ENCODE measurements around the gene ROBO1. TPM values are rescaled to one million over a fixed set of nuclear protein-coding genes. Genes with fewer than 3 reads are reported as not detected.
"Not testable (repeated sequence)": the region's sequence is repeated elsewhere in the genome, so short reads cannot be mapped to it uniquely, and the experiment has no call there.

ROBO1 gene
- total RNA-seq, 1 experiment from 2014 or later: 35.5 TPM

DNA sequence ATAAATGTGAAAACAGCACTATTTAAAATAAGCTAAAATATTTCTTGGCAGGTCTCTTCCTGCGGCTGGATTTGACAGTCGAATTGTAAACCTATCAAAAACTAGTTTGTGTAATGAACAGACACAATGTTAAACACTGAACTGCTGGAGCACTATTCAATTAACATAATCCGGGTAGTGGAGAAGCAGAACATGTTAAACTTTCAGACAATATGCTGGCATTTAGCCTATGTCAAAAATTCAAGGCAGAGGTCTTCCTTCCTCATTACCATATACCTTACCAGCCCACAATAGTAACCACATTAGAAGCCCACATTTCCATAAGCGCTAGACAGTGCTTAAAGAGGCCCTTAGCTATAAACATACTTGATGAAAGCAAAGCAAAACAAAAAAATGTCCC is 1042.9 kb downstream of the ROBO1 start:
- Histone ChIP-seq H4K20me1 (ENCODE audit: low read length) (no peaks in the 10 kb centered on the region), H3K27ac (ENCODE audit: low read length) (no peak overlapping the region), H3K79me2 (ENCODE audit: low read length) (no peaks in the 10 kb centered on the region), H3K9me3 (ENCODE audit: low read length) (no peaks in the 10 kb centered on the region), H3K36me3 (ENCODE audit: low read depth, low read length) (no peaks in the 10 kb centered on the region), H3K4me2 (ENCODE audit: low read length) (no peak overlapping the region), H3K27me3 (ENCODE audit: low read length) (no peaks in the 10 kb centered on the region), H3K4me1 (ENCODE audit: insufficient read depth, low read length) (peaks cover 15% of the 10 kb centered on the region), H3K4me3 (ENCODE audit: low read length) (no peak overlapping the region), H3K9ac (ENCODE audit: low read length) (no peak overlapping the region), H3F3A (ENCODE audit: low read length, unreplicated experiment) (no peaks in the 10 kb centered on the region), H3K9me2 (replicated peaks; ENCODE audit: low read length) (no peaks in the 10 kb centered on the region), H2AFZ (ENCODE audit: low read length) (no peak overlapping the region)
- POLR2A ChIA-PET (ENCODE audit: unreplicated experiment): interaction anchor here (0.7 kb wide), 1 partner anchor 147 kb away, joined by 7 read pairs; no protein-coding TSS in a partner anchor
- CTCF ChIA-PET: no interaction called here
- TF ChIP-seq EZH2phosphoT487 (IDR thresholded peaks at IDR 0.05; ENCODE audit: borderline replicate concordance, low read length): no peak
- TF ChIP-seq, protein P1, sequence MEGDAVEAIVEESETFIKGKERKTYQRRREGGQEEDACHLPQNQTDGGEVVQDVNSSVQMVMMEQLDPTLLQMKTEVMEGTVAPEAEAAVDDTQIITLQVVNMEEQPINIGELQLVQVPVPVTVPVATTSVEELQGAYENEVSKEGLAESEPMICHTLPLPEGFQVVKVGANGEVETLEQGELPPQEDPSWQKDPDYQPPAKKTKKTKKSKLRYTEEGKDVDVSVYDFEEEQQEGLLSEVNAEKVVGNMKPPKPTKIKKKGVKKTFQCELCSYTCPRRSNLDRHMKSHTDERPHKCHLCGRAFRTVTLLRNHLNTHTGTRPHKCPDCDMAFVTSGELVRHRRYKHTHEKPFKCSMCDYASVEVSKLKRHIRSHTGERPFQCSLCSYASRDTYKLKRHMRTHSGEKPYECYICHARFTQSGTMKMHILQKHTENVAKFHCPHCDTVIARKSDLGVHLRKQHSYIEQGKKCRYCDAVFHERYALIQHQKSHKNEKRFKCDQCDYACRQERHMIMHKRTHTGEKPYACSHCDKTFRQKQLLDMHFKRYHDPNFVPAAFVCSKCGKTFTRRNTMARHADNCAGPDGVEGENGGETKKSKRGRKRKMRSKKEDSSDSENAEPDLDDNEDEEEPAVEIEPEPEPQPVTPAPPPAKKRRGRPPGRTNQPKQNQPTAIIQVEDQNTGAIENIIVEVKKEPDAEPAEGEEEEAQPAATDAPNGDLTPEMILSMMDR (conservative IDR thresholded peaks at IDR 0.05; ENCODE audit: low read depth, low read length): no peak
- TF ChIP-seq EZH2 (IDR thresholded peaks at IDR 0.05; ENCODE audit: low read length, unreplicated experiment): no peak
- BruUV-seq (replicated peaks): no TSS peak
- ATAC-seq: no peak
- intact Hi-C loops (cut with micrococcal nuclease): no loop called here
- no peak for DNase-seq

GRCh38 chr3:78724364-78724763 is 1043.4 kb downstream of the ROBO1 start:
- BruUV-seq (replicated peaks); H3K9me2 ChIP-seq (replicated peaks; ENCODE audit: low read length); H3K4me3 ChIP-seq (ENCODE audit: low read length); H3K79me2 ChIP-seq (ENCODE audit: low read length); DNase-seq; POLR2A ChIA-PET (ENCODE audit: unreplicated experiment); H2AFZ ChIP-seq (ENCODE audit: low read length); H3K9ac ChIP-seq (ENCODE audit: low read length); H3K27ac ChIP-seq (ENCODE audit: low read length); H4K20me1 ChIP-seq (ENCODE audit: low read length); ATAC-seq; H3K9me3 ChIP-seq (ENCODE audit: low read length); intact Hi-C loops (cut with micrococcal nuclease); CTCF ChIA-PET; H3K36me3 ChIP-seq (ENCODE audit: low read depth, low read length); H3F3A ChIP-seq (ENCODE audit: low read length, unreplicated experiment); H3K4me2 ChIP-seq (ENCODE audit: low read length); H3K27me3 ChIP-seq (ENCODE audit: low read length): not testable (repeated sequence)
- H3K4me1 ChIP-seq (ENCODE audit: insufficient read depth, low read length): peaks cover 15% of the 10 kb centered on the region

DNA sequence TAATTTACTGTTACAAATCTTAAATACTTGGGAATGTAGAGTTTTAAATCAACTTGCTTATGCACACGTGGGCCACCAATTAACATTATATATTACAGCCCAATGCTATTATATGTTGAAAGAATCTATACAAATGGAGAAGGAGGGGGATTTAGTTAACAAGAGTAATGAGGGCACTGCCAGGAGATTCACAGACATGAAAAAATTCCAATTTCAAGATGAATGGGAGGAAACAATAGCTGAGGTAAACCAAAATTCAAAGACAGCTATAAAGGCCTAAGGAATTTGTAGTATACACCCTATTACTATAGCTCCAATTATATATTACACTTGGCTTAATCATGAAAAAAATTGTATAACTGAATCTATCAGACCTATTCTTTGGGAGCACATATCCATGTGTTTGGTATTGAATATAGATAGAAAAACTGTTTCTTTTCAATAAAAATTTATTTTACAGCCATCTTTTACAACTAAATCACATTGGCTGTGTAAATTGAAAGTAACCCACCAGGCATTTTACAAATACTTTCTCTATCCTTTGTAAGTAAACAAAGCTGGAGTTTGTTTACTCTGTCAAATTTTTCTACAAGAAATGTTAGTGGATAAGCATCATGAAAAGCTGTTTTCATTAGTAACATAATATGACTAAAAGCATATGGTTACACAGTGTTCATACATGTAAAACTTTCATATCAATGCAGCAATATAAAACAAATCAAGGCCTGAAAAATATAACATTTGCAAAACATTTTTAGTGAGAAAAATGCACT is 1045.8 kb downstream of the ROBO1 start:
- Histone ChIP-seq H3K9me3 (ENCODE audit: low read length) (no peaks in the 10 kb centered on the region), H3K4me3 (ENCODE audit: low read length) (peak overlapping the region; percentile 7; the same call in 1 of the 2 replicates), H3K27me3 (ENCODE audit: low read length) (no peaks in the 10 kb centered on the region), H3F3A (ENCODE audit: low read length, unreplicated experiment) (no peaks in the 10 kb centered on the region), H4K20me1 (ENCODE audit: low read length) (no peaks in the 10 kb centered on the region), H3K79me2 (ENCODE audit: low read length) (no peaks in the 10 kb centered on the region), H2AFZ (ENCODE audit: low read length) (no peak overlapping the region), H3K4me2 (ENCODE audit: low read length) (peak overlapping the region; percentile 72), H3K4me1 (ENCODE audit: insufficient read depth, low read length) (peaks cover 15% of the 10 kb centered on the region), H3K36me3 (ENCODE audit: low read depth, low read length) (no peaks in the 10 kb centered on the region), H3K9me2 (replicated peaks; ENCODE audit: low read length) (no peaks in the 10 kb centered on the region), H3K9ac (ENCODE audit: low read length) (no peak overlapping the region), H3K27ac (ENCODE audit: low read length) (0 out of 2 replicates have a peak overlapping the region, but pooled peaks have one; percentile 3)
- peak; percentile 56 for ATAC-seq
- BruUV-seq (replicated peaks): no TSS peak
- intact Hi-C loops (cut with micrococcal nuclease): no loop called here
- CTCF ChIA-PET: interaction anchor here (0.5 kb wide), 1 partner anchor 501 kb away, joined by 3 read pairs; no protein-coding TSS in a partner anchor
- DNase-seq: peak; percentile 41
- POLR2A ChIA-PET (ENCODE audit: unreplicated experiment): interaction anchor here (1.1 kb wide), 1 partner anchor 32 kb away, joined by 6 read pairs; no protein-coding TSS in a partner anchor
- TF ChIP-seq, protein P1 (conservative IDR thresholded peaks at IDR 0.05; ENCODE audit: low read depth, low read length): no peak
- TF ChIP-seq EZH2 (IDR thresholded peaks at IDR 0.05; ENCODE audit: low read length, unreplicated experiment) (no peak), EZH2phosphoT487 (IDR thresholded peaks at IDR 0.05; ENCODE audit: borderline replicate concordance, low read length) (no peak)

All from PC-3 (cell line).